Upper lobe of left lung (tissue), 6 donors: Measurements from ENCODE around the gene MAOA. TPM values are rescaled to one million over a fixed set of nuclear protein-coding genes. Genes with fewer than 3 reads are reported as not detected.
A peak's percentile ranks its signal among the peaks of the same experiment; 100 is the strongest.

Experiments
- ATAC-seq, 2 donors: fragments of 200-7000 bp; cut with Tn5 transposase; one replicate each; pipeline ENCODE4 v1.9.1; 2022; ENCODE audit warnings: mild to moderate bottlenecking in 2 of 2, moderate library complexity in 2 of 2; ENCODE audit not compliant: low FRiP score in 2 of 2
- DNase-seq, 2 donors: peaks; one replicate each; pipeline ENCODE4 v3.0.0-alpha.2; 2019 to 2020
- H3K27ac ChIP-seq, 4 donors: fragments of 200-600 bp; sonication (generic); one replicate each; pipeline ENCODE4 v1.5.1; 2016 to 2019
- H3K27me3 ChIP-seq, 4 donors: fragments of 200-600 bp; sonication (generic); one replicate each; pipeline ENCODE4 v1.5.1; 2017 to 2019
- H3K36me3 ChIP-seq, 4 donors: fragments of 200-600 bp; sonication (generic); one replicate each; pipeline ENCODE4 v1.5.1; 2016 to 2019
- H3K4me1 ChIP-seq, 4 donors: fragments of 200-600 bp; sonication (generic); one replicate each; pipeline ENCODE4 v1.5.1; 2018 to 2019
- H3K4me3 ChIP-seq, 4 donors: fragments of 200-600 bp; sonication (generic); one replicate each; pipeline ENCODE4 v1.5.1; 2017 to 2019; ENCODE audit warnings: mild to moderate bottlenecking in 2 of 4, moderate library complexity in 1 of 4
- H3K9me3 ChIP-seq, 4 donors: fragments of 200-600 bp; sonication (generic); one replicate each; pipeline ENCODE4 v1.5.1; 2018 to 2019
- CTCF ChIP-seq, 6 experiments: fragments of 450-650 bp in 4 of 6; fragments of 200-600 bp in 2 of 6; sonication (generic) in 2 of 6; IDR thresholded peaks; one replicate each; pipeline ENCODE4 v1.5.1; 2016 to 2019; ENCODE audit warnings: antibody characterized with exemption in 6 of 6
- EP300 ChIP-seq, 4 donors: sonication (generic); formaldehyde crosslinking; IDR thresholded peaks; one replicate each; pipeline ENCODE4 v1.5.1; 2017; ENCODE audit warnings: antibody characterized with exemption in 4 of 4, control low read depth in 2 of 4
- POLR2A ChIP-seq, 4 donors: fragments of 450-650 bp; IDR thresholded peaks; one replicate each; pipeline ENCODE4 v1.5.1; 2016 to 2017; ENCODE audit warnings: antibody characterized with exemption in 4 of 4, mild to moderate bottlenecking in 2 of 4
- POLR2AphosphoS5 ChIP-seq, 2 donors: sonication (generic); formaldehyde crosslinking; IDR thresholded peaks; one replicate each; pipeline ENCODE4 v1.5.1; 2017; ENCODE audit warnings: antibody characterized with exemption in 2 of 2
- WGBS, 2 donors: methylation state at CpG; one replicate each; pipeline ENCODE4 v1.1.5; 2017 to 2018; 5-methylcytosine and 5-hydroxymethylcytosine counted together
- total RNA-seq, 6 donors: library from RNA; depleted of rRNA in 4 of 6; stranded (reverse); fragments of >200 nt in 4 of 6; gene quantifications; one replicate each; pipeline versions ENCODE4 v1.1.0 to v1.2.1, GENCODE V29; 2016 to 2021
- donor health status: DM: no; HTN: no; CAD: no; lungs with moderate emphysema.
- donor health status: DM: no; HTN: yes; CAD: no; lungs with severe emphysema.

The MAOA gene
- total RNA-seq, 6 donors from 2014 or later, result 112 to 300 (median 204) TPM

DNA sequence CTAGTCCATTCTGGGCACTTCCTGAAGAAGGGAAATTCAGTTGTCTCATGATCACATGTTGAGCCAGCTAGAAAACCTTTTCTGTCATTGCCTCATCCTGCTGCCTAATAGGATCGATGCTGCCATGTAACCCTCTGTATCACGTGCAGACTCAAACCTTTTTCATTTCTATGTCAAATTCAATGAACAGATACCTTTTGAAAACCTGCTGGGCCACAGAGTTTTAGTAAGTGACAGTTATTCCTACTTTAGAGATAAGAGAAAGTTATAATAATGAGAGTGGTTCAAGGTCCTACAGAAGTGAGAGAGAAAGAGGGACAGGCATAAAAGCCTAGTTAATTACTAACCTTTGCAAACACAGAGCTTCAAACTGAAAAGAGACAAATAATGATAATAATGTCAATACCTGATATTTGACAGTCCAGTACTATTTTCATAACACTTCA, 46.0 kb downstream of the MAOA start:
- H3K4me3 ChIP-seq, result no peak overlapping the region
- H3K27ac ChIP-seq, result peak overlapping the region; percentile 26 to 67 (median 54)
- ATAC-seq (no peak), DNase-seq (no peak)
- no peaks in the 10 kb centered on the region for H3K27me3 ChIP-seq
- H3K4me1 ChIP-seq, result peaks cover 2 to 35% (median 13%) of the 10 kb centered on the region in 4 donors
- no peak for TF ChIP-seq POLR2A (IDR thresholded peaks at IDR 0.05)
- no peak for TF ChIP-seq EP300 (IDR thresholded peaks at IDR 0.05)
- TF ChIP-seq POLR2AphosphoS5 (IDR thresholded peaks at IDR 0.05), result no peak
- TF ChIP-seq CTCF (IDR thresholded peaks at IDR 0.05), result no peak
- WGBS, 2 donors, result 51 to 55% methylated on average over 2 of the region's 2 CpGs
- H3K9me3 ChIP-seq, result no peaks in the 10 kb centered on the region
- no peaks in the 10 kb centered on the region for H3K36me3 ChIP-seq

GRCh38 chrX:43702660-43703059, 46.6 kb downstream of the MAOA start:
- Histone ChIP-seq H3K27ac (peak overlapping the region; percentile 49 to 67 (median 60)), H3K27me3 (no peaks in the 10 kb centered on the region), H3K36me3 (no peaks in the 10 kb centered on the region), H3K4me3 (no peak overlapping the region), H3K9me3 (no peaks in the 10 kb centered on the region), H3K4me1 (peaks cover 6 to 35% (median 16%) of the 10 kb centered on the region in 4 donors)
- 67 to 72% methylated on average over 2 of the region's 2 CpGs for WGBS, 2 donors
- ATAC-seq (no peak), DNase-seq (no peak)
- TF ChIP-seq EP300 (IDR thresholded peaks at IDR 0.05), result no peak
- TF ChIP-seq CTCF (IDR thresholded peaks at IDR 0.05), result no peak
- TF ChIP-seq POLR2A (IDR thresholded peaks at IDR 0.05), result no peak
- TF ChIP-seq POLR2AphosphoS5 (IDR thresholded peaks at IDR 0.05), result no peak

DNA sequence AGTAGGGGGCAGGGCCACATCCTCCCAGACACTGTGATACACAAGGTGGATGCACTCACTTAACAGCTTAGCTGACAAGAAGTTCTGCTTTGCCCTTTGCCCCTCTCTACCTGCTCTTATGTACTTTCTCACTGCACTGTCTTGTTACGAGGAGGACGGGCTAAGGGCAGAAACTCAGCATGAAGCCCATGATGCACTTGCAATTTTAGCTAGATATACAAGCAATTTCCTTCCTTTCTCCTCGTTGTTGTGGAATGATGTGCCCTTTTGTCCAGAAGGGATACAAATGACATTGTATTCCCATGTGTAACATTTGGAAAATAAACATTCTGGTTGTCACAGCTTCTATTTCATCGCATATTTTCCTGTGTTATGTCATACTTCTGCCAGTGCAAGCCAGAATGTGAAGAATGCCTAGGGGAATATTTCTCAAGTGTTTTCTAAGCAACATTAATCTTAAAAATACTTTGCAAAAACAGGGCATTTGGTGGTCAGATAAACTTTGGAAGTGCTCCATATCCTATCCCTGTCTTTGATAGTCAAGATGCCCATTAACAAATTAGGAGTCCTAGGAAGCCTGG, 47.2 kb downstream of the MAOA start:
- Histone ChIP-seq H3K4me1 (peaks cover 7 to 37% (median 20%) of the 10 kb centered on the region in 4 donors), H3K36me3 (no peaks in the 10 kb centered on the region), H3K4me3 (no peak overlapping the region), H3K27me3 (no peaks in the 10 kb centered on the region), H3K27ac (peak overlapping the region; percentile 49 to 67 (median 60)), H3K9me3 (no peaks in the 10 kb centered on the region)
- TF ChIP-seq CTCF (IDR thresholded peaks at IDR 0.05), result no peak
- TF ChIP-seq POLR2AphosphoS5 (IDR thresholded peaks at IDR 0.05), result peak; percentile 31 to 51
- no peak for TF ChIP-seq POLR2A (IDR thresholded peaks at IDR 0.05)
- peak in 2 of 4 donors; percentile 67 to 82 for TF ChIP-seq EP300 (IDR thresholded peaks at IDR 0.05)
- peak; percentile 29 to 39 for ATAC-seq
- no peak for DNase-seq
- 14 to 43% methylated on average over 1 to 4 of the region's 4 CpGs for WGBS, 2 donors

DNA sequence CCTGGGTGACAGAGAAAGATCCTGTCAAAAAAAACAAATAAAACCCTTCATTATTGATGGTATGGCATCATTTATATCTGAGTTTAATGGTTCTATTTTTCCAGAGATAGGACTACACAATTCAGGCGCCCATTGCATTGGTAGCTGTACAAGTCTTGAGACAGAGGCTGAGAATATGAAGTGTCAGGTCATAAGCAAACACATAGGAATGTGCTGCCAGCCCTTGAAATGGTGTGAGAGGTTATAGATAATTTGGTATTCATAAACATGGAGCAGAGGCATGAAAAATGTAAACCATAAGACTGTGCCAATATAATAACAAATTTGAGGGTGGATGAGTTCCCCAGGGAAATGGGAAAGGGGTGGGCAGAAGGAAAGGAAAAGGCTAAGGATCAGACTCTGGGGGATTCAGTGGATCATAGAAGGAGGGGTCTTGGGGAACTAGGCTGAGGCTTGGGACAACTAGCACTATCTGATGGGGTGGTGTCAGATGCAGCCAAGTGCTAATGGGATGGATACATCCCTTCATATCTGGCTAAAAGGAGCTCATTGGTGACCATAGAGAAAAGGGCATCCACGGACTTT, 50.8 kb downstream of the MAOA start:
- Histone ChIP-seq H3K4me1 (peaks cover 20 to 43% (median 37%) of the 10 kb centered on the region in 4 donors), H3K4me3 (no peak overlapping the region), H3K36me3 (peaks cover 0 to under 1% (median 0%) of the 10 kb centered on the region in 4 donors), H3K27me3 (no peaks in the 10 kb centered on the region), H3K27ac (peak overlapping the region; percentile 58 to 79 (median 72)), H3K9me3 (no peaks in the 10 kb centered on the region)
- no peak for DNase-seq
- WGBS, 2 donors, result 45 to 57% methylated on average over 2 of the region's 2 CpGs
- TF ChIP-seq CTCF (IDR thresholded peaks at IDR 0.05) (no peak), EP300 (IDR thresholded peaks at IDR 0.05) (no peak), POLR2A (IDR thresholded peaks at IDR 0.05) (no peak), POLR2AphosphoS5 (IDR thresholded peaks at IDR 0.05) (no peak)
- no peak for ATAC-seq
